Measurements from ENCODE around the gene RASGRP4. TPM values are rescaled to one million over a fixed set of nuclear protein-coding genes. Genes with fewer than 3 reads are reported as not detected.

The RASGRP4 gene
- total and polyA plus RNA-seq, 2 donors (not counting 1 experiment from before 2014, with no cell fraction given), result not detected

- Histone ChIP-seq H3K9ac (ENCODE audit: insufficient read depth, low read length) (no peak overlapping the region), H3K79me2 (ENCODE audit: control insufficient read depth, insufficient read depth, low read length) (no peaks in the 10 kb centered on the region)
- no peak for DNase-seq (ENCODE audit: low read depth in 2 of 2)
Measured at GRCh38 chr19:38434549-38435051, 8.6 kb upstream of the RASGRP4 start.

GRCh38 chr19:38433268-38433733, 7.3 kb upstream of the RASGRP4 start, which contains the start of gene RYR1:
Gene RYR1, plus strand, starts transcription at chr19:38433691. Its CDS starts 139 bp downstream, at chr19:38433830.
- no peak within 1 kb of the TSS for H2AFZ ChIP-seq (ENCODE audit: low read length)
- H3K4me3 ChIP-seq (replicated peaks in 1 of 4; ENCODE audit: control extremely low read depth in 1 of 4, insufficient read depth in 1 of 4, low read depth in 3 of 4, low read length in 4 of 4), result no peak within 1 kb of the TSS
- no peaks in the 10 kb centered on the region for H4K20me1 ChIP-seq (ENCODE audit: control insufficient read depth, extremely low read depth, insufficient read depth, low read length)
- H3K79me2 ChIP-seq (ENCODE audit: control insufficient read depth, insufficient read depth, low read length), result no peaks in the 10 kb centered on the region
- H3K4me1 ChIP-seq (ENCODE audit: control insufficient read depth, extremely low read depth, insufficient read depth, low read length), result no peaks in the 10 kb centered on the region
- H3K36me3 ChIP-seq (ENCODE audit: control insufficient read depth, insufficient read depth, low read length), result no peaks in the 10 kb centered on the region
- no peaks in the 10 kb centered on the region for H3K9me3 ChIP-seq (ENCODE audit: control insufficient read depth, insufficient read depth, low read depth, low read length)
- no peak within 1 kb of the TSS for H3K9ac ChIP-seq (ENCODE audit: insufficient read depth, low read length)
- no peak for TF ChIP-seq EZH2 (IDR thresholded peaks at IDR 0.05; ENCODE audit: low read length, missing control alignments)
- TF ChIP-seq, protein P1, sequence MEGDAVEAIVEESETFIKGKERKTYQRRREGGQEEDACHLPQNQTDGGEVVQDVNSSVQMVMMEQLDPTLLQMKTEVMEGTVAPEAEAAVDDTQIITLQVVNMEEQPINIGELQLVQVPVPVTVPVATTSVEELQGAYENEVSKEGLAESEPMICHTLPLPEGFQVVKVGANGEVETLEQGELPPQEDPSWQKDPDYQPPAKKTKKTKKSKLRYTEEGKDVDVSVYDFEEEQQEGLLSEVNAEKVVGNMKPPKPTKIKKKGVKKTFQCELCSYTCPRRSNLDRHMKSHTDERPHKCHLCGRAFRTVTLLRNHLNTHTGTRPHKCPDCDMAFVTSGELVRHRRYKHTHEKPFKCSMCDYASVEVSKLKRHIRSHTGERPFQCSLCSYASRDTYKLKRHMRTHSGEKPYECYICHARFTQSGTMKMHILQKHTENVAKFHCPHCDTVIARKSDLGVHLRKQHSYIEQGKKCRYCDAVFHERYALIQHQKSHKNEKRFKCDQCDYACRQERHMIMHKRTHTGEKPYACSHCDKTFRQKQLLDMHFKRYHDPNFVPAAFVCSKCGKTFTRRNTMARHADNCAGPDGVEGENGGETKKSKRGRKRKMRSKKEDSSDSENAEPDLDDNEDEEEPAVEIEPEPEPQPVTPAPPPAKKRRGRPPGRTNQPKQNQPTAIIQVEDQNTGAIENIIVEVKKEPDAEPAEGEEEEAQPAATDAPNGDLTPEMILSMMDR (conservative IDR thresholded peaks at IDR 0.05 in 1 of 2, IDR thresholded peaks at IDR 0.05 in 1 of 2; ENCODE audit: low read depth in 1 of 2, low read length in 2 of 2), result no peak
- H3K27me3 ChIP-seq (ENCODE audit: control insufficient read depth, insufficient read depth, low read length), result peaks cover 4% of the 10 kb centered on the region
- DNase-seq (ENCODE audit: low read depth in 2 of 2), result peak in 1 of 2 donors; percentile 6
- H3K27ac ChIP-seq (ENCODE audit: insufficient read depth, low read length), result no peak within 1 kb of the TSS
- no peak within 1 kb of the TSS for H3K4me2 ChIP-seq (ENCODE audit: extremely low read depth, insufficient read depth, low read length)

More at GRCh38 chr19:38434549-38435051, 8.6 kb upstream of the RASGRP4 start:
- Histone ChIP-seq H4K20me1 (ENCODE audit: control insufficient read depth, extremely low read depth, insufficient read depth, low read length) (no peaks in the 10 kb centered on the region), H3K4me2 (ENCODE audit: extremely low read depth, insufficient read depth, low read length) (no peak overlapping the region), H3K9me3 (ENCODE audit: control insufficient read depth, insufficient read depth, low read depth, low read length) (no peaks in the 10 kb centered on the region), H3K4me1 (ENCODE audit: control insufficient read depth, extremely low read depth, insufficient read depth, low read length) (no peaks in the 10 kb centered on the region), H3K27ac (ENCODE audit: insufficient read depth, low read length) (no peak overlapping the region), H3K36me3 (ENCODE audit: control insufficient read depth, insufficient read depth, low read length) (no peaks in the 10 kb centered on the region), H3K27me3 (ENCODE audit: control insufficient read depth, insufficient read depth, low read length) (peaks cover 4% of the 10 kb centered on the region), H3K4me3 (replicated peaks in 1 of 4; ENCODE audit: control extremely low read depth in 1 of 4, insufficient read depth in 1 of 4, low read depth in 3 of 4, low read length in 4 of 4) (no peak overlapping the region), H2AFZ (ENCODE audit: low read length) (no peak overlapping the region)
- TF ChIP-seq EZH2 (IDR thresholded peaks at IDR 0.05; ENCODE audit: low read length, missing control alignments), result no peak
- TF ChIP-seq, protein P1 (conservative IDR thresholded peaks at IDR 0.05 in 1 of 2, IDR thresholded peaks at IDR 0.05 in 1 of 2; ENCODE audit: low read depth in 1 of 2, low read length in 2 of 2), result no peak

GRCh38 chr19:38430931-38431330, 4.9 kb upstream of the RASGRP4 start:
- Histone ChIP-seq H3K27me3 (ENCODE audit: control insufficient read depth, insufficient read depth, low read length) (peaks cover 4% of the 10 kb centered on the region), H3K9me3 (ENCODE audit: control insufficient read depth, insufficient read depth, low read depth, low read length) (no peaks in the 10 kb centered on the region), H3K27ac (ENCODE audit: insufficient read depth, low read length) (no peak overlapping the region), H4K20me1 (ENCODE audit: control insufficient read depth, extremely low read depth, insufficient read depth, low read length) (no peaks in the 10 kb centered on the region), H3K36me3 (ENCODE audit: control insufficient read depth, insufficient read depth, low read length) (no peaks in the 10 kb centered on the region), H3K79me2 (ENCODE audit: control insufficient read depth, insufficient read depth, low read length) (no peaks in the 10 kb centered on the region), H3K9ac (ENCODE audit: insufficient read depth, low read length) (no peak overlapping the region), H2AFZ (ENCODE audit: low read length) (no peak overlapping the region), H3K4me2 (ENCODE audit: extremely low read depth, insufficient read depth, low read length) (no peak overlapping the region), H3K4me1 (ENCODE audit: control insufficient read depth, extremely low read depth, insufficient read depth, low read length) (no peaks in the 10 kb centered on the region), H3K4me3 (replicated peaks in 1 of 4; ENCODE audit: control extremely low read depth in 1 of 4, insufficient read depth in 1 of 4, low read depth in 3 of 4, low read length in 4 of 4) (no peak overlapping the region)
- no peak for DNase-seq (ENCODE audit: low read depth in 2 of 2)
- TF ChIP-seq, protein P1 (conservative IDR thresholded peaks at IDR 0.05 in 1 of 2, IDR thresholded peaks at IDR 0.05 in 1 of 2; ENCODE audit: low read depth in 1 of 2, low read length in 2 of 2), result no peak
- no peak for TF ChIP-seq EZH2 (IDR thresholded peaks at IDR 0.05; ENCODE audit: low read length, missing control alignments)
